ENCODE results near the gene ENAM.

Gene ENAM

GRCh38 chr4:70619778-70620177, 8.8 kb upstream of the ENAM start:
- in situ Hi-C loops (cut with MboI; ENCODE audit: low pct_unique_long_range_greater_than_20kb, low sequenced_read_pairs, unreplicated experiment), result no loop called here
- TF ChIP-seq CTCF (IDR thresholded peaks at IDR 0.05; ENCODE audit: extremely low read depth, insufficient read depth, missing control alignments), result no peak
- no peak for DNase-seq (ENCODE audit: low spot score)

GRCh38 chr4:70623323-70623722, 5.2 kb upstream of the ENAM start:
- no peak for TF ChIP-seq CTCF (IDR thresholded peaks at IDR 0.05; ENCODE audit: extremely low read depth, insufficient read depth, missing control alignments)
- in situ Hi-C loops (cut with MboI; ENCODE audit: low pct_unique_long_range_greater_than_20kb, low sequenced_read_pairs, unreplicated experiment), result no loop called here
- no peak for DNase-seq (ENCODE audit: low spot score)

GRCh38 chr4:70624226-70624793, 4.2 kb upstream of the ENAM start:
- no peak for TF ChIP-seq CTCF (IDR thresholded peaks at IDR 0.05; ENCODE audit: extremely low read depth, insufficient read depth, missing control alignments)
- in situ Hi-C loops (cut with MboI; ENCODE audit: low pct_unique_long_range_greater_than_20kb, low sequenced_read_pairs, unreplicated experiment), result no loop called here
- DNase-seq (ENCODE audit: low spot score), result no peak

GRCh38 chr4:70627620-70628019, 924 bp upstream of the ENAM start:
- in situ Hi-C loops (cut with MboI; ENCODE audit: low pct_unique_long_range_greater_than_20kb, low sequenced_read_pairs, unreplicated experiment), result no loop called here
- no peak for TF ChIP-seq CTCF (IDR thresholded peaks at IDR 0.05; ENCODE audit: extremely low read depth, insufficient read depth, missing control alignments)
- no peak for DNase-seq (ENCODE audit: low spot score)

GRCh38 chr4:70629469-70630090, 1.0 kb downstream of the ENAM start:
- no peak for DNase-seq (ENCODE audit: low spot score)
- no peak for TF ChIP-seq CTCF (IDR thresholded peaks at IDR 0.05; ENCODE audit: extremely low read depth, insufficient read depth, missing control alignments)
- in situ Hi-C loops (cut with MboI; ENCODE audit: low pct_unique_long_range_greater_than_20kb, low sequenced_read_pairs, unreplicated experiment), result no loop called here

GRCh38 chr4:70630162-70630561, 1.6 kb downstream of the ENAM start:
- in situ Hi-C loops (cut with MboI; ENCODE audit: low pct_unique_long_range_greater_than_20kb, low sequenced_read_pairs, unreplicated experiment), result no loop called here
- TF ChIP-seq CTCF (IDR thresholded peaks at IDR 0.05; ENCODE audit: extremely low read depth, insufficient read depth, missing control alignments), result no peak
- DNase-seq (ENCODE audit: low spot score), result no peak

Data from GM13977 (cell line).